Measurements from ENCODE around the gene CD81.

Gene CD81

GRCh38 chr11:2408671-2409070, 31.6 kb downstream of the CD81 start:
- no peak for DNase-seq

- no peak for DNase-seq
Measured at GRCh38 chr11:2409126-2409525, 32.0 kb downstream of the CD81 start.

- DNase-seq, result no peak
Measured at GRCh38 chr11:2409611-2410468, 32.7 kb downstream of the CD81 start.

- no peak for DNase-seq
Measured at GRCh38 chr11:2410616-2411015, 33.5 kb downstream of the CD81 start.

- DNase-seq, result no peak
Measured at GRCh38 chr11:2411446-2412305, 34.6 kb downstream of the CD81 start.

GRCh38 chr11:2412323-2412722, 35.2 kb downstream of the CD81 start:
- no peak for DNase-seq

- DNase-seq, result no peak
Measured at GRCh38 chr11:2413742-2414579, 36.9 kb downstream of the CD81 start.

- DNase-seq, result no peak
Measured at GRCh38 chr11:2414616-2415015, 37.5 kb downstream of the CD81 start.

GRCh38 chr11:2415171-2415570, 38.1 kb downstream of the CD81 start:
- DNase-seq, result no peak

GRCh38 chr11:2415601-2416380, 38.7 kb downstream of the CD81 start:
- no peak for DNase-seq

- no peak for DNase-seq
Measured at GRCh38 chr11:2416765-2417164, 39.7 kb downstream of the CD81 start.

GRCh38 chr11:2417856-2418692, 41.0 kb downstream of the CD81 start:
- no peak for DNase-seq

- no peak for DNase-seq
Measured at GRCh38 chr11:2418693-2419360, 41.7 kb downstream of the CD81 start.

- DNase-seq, result peak; percentile 5
Measured at GRCh38 chr11:2419638-2420501, 42.8 kb downstream of the CD81 start.

GRCh38 chr11:2420502-2421225, 43.6 kb downstream of the CD81 start:
- DNase-seq, result no peak

GRCh38 chr11:2421226-2421994, 44.3 kb downstream of the CD81 start:
- DNase-seq, result no peak

- no peak for DNase-seq
Measured at GRCh38 chr11:2421996-2422395, 44.9 kb downstream of the CD81 start.

Data from GF-D8 (cell line).